GM19397 (cell line): ENCODE data around the gene C5orf58.

ENCODE experiments used
- ATAC-seq: cut with Tn5 transposase; IDR thresholded peaks from one replicate; pipeline ENCODE4 v1.9.1; 2021; ENCODE audit warnings: mild to moderate bottlenecking, moderate library complexity; ENCODE audit not compliant: unreplicated experiment

Gene C5orf58

DNA sequence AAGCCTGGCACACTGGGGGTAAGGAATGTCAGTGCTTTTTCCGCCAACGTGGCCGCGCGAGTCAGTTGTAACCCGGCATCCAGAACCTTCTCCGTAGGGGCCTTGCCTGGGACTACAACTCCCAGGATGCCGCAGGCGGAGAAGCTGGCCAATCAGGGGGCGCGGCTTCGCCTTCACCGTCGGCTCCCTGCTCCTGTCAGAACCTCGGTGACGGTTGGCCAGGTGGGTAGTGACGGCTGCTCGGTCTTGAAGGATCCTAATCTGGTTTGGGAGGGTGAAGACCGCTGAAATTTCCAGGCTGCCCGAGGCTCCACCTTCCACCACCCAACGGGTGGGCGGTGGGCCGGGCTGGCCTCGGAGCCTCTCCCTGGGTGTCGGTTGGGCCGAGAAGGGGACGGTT lies at the start of gene C5orf58:
TSS of gene C5orf58 (plus strand) at position 200 of the 400 bp plus-strand sequence. CDS start 1,992 bp downstream, outside the sequence.
- no peak for ATAC-seq

DNA sequence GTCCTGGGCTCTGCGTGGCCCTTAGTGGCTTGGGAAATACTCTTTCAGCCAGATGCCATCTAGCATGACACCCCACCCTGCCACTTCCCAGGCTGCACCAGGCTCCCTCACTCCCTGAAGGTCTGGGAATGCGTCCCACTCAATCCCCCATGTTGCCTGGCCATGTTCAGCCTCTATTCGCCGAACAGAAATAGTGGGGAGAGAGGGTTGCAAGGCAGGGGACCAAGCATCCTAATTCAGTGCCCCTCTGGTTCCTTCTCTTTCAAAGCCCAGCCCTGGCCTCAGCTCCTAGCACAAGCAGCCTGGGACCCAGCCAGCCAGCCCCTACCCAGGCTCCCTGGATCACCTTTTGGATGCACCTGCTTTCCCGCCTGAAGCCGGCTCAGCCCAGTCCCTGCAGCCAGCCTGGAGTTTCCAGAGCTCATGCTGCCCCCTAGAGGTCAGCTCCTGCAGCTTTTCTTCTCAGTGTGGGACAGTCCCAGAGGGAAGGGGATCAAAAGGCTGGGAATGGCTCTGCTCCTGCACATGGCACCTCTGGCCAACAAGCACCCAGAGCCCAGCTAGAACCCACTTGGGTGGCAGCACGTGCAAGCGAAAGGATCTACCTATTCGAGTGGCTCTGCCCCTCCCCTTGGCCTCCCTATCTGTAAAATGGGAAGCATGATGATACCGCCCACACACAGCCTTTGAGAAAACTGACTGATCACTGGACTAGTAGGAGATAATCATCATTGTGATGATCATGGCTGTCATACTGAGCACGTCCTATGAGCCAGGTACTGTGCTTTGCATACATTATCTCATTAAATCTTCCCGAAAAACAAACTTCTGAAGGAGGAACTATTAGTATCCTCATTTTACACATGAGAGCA lies 48.7 kb upstream of the C5orf58 start:
- peak; percentile 74 for ATAC-seq

GRCh38 chr5:170184737-170185136 lies 48.0 kb upstream of the C5orf58 start:
- ATAC-seq, result no peak

GRCh38 chr5:170186156-170186555 lies 46.6 kb upstream of the C5orf58 start:
- no peak for ATAC-seq

DNA sequence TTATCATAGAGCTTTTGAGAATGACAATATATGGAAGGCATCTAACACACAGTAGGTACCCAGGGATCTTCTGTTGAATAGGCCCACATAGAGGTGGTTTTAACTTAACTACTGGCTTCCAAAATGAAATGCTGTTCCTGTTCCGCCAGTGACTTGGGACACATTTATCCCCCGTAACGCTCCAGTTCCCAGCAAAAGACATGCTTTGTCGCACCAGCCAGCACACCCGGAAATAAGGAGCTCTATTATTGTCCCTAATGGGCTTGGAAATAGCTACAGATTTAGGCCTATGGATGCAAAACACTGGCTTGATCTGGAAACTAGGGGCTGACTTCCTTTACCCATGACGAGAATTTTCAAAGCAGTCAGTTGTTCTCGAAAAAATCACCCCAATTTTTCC lies 45.9 kb upstream of the C5orf58 start:
- no peak for ATAC-seq

DNA sequence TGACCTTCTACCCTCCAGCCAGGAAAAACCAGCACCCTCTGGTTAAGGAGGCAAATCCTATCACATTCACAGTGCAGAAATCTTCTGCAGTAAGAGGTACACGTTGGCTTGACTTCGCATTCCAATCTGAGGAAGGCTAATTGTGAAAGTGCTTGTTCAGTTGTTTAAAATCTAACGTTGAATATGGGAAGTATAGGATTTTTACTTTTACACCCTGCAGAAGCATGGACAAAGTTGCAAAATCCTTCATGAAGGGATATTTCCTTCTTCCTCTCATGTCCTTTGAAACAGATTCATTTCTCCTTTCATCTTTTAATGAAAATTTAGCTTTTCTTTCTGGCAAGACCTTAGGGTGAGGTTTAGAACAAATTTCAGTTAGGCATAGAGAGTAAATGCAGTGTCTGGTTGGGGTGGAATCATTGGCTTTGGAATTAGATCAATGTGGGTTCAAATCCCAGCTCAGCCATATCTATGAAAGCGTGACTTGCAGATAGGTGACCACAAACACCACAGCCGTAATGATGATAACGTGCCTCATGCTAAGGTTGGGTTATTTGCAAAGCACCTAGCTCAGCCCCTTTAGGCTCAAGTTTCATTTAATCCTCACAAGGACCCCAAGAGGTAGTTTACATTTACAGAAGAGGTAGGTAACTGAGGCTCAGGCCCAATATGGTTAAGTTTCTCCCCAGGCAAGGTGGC lies 42.2 kb upstream of the C5orf58 start:
- ATAC-seq, result no peak

- no peak for ATAC-seq
Observed at GRCh38 chr5:170192829-170193228, 40.0 kb upstream of the C5orf58 start.

DNA sequence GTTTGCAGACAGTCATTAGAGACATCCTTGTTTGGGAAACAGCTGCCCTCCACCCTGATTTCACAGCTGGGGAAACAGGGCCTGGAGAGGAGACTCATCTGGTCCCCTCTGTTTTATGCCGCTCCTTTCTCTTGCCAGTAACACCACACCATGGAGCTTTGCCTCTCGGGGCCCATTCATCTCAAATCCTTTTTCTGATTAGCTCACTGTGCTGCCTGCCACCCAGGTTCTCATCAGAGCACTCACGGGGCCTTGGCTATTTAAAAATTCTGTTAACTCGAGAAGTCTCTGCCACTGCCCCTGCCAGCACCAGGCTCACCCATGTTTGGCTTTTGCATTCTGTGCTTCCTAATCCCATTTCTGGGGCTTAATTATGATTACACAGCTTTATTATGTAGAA lies 36.8 kb upstream of the C5orf58 start:
- ATAC-seq, result no peak

- no peak for ATAC-seq
Observed at GRCh38 chr5:170200876-170201275, 31.9 kb upstream of the C5orf58 start.

DNA sequence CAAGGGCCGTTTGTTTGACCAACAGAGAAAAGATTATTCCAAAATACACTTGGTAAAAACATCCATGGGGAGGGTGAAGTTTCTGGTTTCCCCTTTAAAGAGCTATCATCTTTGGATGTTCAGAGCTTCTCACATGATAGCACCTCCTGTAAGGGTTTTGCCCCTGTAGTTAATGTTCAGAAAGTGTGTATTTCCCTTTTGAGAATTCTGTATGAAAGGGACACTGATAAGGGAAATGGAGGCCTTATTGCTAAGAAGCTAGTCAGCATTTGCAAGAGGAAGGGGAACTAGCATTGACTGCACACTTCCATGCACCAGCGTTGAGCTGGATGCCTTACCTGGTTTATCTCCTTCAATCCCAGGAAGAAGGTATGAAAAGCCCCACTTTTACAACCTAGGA lies 31.5 kb upstream of the C5orf58 start:
- no peak for ATAC-seq

DNA sequence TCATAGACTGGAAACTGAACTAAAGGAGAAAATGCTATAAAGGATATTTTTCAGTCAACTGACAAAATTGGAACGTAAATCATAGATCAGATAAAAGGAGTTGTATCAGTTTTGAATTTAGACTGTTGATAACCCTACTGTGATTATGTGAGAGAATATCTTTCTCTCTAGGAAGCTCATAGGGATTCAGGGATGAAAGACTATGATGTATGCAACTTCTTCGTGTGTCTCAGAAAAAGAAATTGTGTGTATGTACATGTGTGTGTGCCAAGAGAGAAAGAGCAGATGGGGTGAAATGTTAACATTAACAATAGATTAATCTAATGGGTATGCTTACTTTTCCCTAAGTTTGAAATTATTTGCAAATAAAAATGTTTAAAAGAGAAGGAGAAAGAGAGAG lies 30.7 kb upstream of the C5orf58 start:
- no peak for ATAC-seq

- no peak for ATAC-seq
Observed at GRCh38 chr5:170204202-170204601, 28.6 kb upstream of the C5orf58 start.

DNA sequence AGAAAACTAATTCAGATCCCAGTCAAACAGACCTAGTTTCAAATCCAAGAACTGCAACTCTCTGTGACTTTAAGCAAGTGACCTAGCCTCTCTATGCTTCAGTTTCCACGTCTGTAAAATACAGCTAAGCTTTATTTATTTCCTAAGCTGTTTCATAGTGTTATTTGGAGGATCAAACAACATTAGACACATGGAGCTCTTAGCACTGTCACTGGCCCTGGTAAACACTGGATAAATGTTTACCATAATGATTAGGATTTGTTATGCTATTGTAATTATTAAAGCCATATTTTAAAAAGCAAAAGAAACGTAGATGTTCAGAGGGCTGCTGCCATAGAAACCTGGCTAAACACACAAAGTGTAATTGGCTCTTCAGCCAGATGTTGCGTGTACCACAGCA lies 26.6 kb upstream of the C5orf58 start:
- no peak for ATAC-seq

DNA sequence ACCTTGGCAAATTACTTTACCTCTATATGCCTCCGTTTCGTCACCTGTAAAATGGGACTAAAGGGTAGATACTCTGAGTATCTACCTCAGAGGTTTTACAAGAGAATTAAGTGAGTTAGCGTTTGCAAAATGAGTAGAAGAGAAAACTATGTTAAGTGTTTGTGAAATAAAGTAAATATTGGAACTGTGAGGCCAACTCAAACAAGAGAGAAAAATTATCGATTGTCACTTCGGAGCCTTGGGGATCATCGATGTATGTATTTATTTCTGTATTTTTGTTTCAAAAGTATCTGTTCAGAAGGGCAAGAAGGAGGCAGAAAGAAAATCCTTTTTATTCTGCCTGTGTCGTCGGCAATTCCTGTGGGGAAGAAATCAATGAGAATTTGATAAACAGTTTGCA lies 25.8 kb upstream of the C5orf58 start:
- ATAC-seq, result no peak

GRCh38 chr5:170211575-170212334 lies 21.0 kb upstream of the C5orf58 start:
- no peak for ATAC-seq

DNA sequence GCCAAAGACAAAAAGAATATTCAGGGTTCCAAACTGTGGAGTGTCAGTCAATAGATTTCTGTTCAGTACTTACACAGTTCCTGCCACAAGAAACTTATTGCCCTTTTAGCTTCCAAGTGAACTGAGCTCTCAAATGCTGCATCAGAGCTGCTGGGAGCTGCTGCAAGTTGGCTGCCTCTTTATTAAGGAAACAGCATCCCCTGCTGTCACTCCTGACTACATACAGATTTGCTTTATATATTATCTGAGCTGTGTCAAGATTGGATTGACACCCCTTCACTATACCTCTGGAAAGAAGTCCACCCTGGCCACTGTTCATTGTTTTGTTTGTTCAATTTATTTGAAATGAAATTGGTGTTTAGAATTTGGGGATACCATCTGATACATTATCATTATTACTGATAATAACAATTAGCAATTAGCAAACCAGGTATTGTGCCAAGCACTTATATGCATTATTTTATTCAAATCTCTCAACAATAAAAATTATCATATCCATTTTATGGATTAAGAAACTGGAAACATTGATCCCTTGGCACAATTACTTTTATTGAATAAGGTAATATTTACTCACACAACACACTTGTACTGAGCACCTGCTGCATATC lies 16.4 kb upstream of the C5orf58 start:
- ATAC-seq, result no peak

- ATAC-seq, result no peak
Observed at GRCh38 chr5:170217831-170218230, 15.0 kb upstream of the C5orf58 start.

GRCh38 chr5:170218726-170219125 lies 14.1 kb upstream of the C5orf58 start:
- no peak for ATAC-seq

- ATAC-seq, result no peak
Observed at GRCh38 chr5:170219615-170220014, 13.2 kb upstream of the C5orf58 start.

GRCh38 chr5:170220191-170220590 lies 12.6 kb upstream of the C5orf58 start:
- ATAC-seq, result no peak

- no peak for ATAC-seq
Observed at GRCh38 chr5:170221327-170221741, 11.5 kb upstream of the C5orf58 start.
